NCI-H1417 treated with DMSO at 0.1 percent for 48 hours (cell line): Measurements from ENCODE around the gene NAB1.
"Not testable (repeated sequence)": the region's sequence is repeated elsewhere in the genome, so short reads cannot be mapped to it uniquely, and the experiment has no call there.

Source experiments
- DNase-seq: peaks from one replicate; lab custom pipeline; 2025; lab: John Stamatoyannopoulos, UW

The NAB1 gene

GRCh38 chr2:190674966-190675650, 26.2 kb downstream of the NAB1 start:
- no peak for DNase-seq

DNA sequence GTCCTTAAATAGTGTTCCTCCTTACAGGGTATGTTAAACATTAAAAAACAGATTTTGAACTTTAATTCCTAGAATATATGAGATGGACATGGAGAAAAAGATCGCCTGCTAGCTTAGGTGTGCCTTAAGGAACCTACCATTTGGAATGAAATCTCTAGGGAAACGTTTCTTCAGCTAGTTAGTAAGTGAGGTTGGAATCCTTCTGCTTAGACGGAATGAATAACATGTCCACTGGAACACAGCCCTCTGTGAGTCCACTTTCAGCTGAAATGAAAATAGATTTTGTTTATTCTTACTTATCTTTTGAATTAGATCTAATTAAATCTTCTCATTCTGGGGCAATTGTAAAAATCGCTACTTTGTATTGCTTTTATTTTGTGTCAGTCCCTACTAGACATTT, 28.4 kb downstream of the NAB1 start:
- no peak for DNase-seq

DNA sequence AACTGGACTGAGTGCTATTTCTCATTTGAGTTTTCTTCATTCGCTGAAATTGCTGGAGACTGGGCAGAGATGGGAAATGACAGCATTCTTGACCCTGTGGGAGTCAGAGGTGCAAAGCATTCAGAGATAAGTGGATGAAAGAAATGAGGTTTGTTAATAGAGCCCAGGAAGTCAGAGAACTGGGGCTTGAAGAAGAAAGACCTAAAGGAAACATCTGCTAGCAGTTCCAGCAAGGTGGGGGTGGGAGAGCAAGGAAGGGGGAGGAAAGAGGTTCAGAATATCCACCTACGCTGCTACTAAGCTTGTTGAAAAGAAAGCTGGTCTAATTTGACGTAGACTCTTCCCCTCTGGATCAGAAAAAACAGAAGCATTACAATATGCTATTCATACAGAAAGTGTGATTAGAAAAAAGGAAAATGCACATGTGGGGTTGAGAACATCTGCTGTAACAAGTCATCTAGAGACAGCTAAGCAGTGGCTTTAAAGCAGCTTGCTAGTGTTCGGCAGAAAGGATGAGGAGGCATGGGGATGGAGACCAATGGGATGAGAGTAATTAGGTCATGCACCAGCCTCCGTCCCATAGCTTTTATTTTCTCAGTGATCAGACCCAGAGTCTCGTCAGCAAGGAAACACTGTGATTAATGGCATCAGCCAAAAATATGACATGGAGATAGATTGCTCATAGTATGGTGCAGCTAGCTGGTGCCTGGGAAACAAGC, 29.7 kb downstream of the NAB1 start:
- DNase-seq = no peak

DNA sequence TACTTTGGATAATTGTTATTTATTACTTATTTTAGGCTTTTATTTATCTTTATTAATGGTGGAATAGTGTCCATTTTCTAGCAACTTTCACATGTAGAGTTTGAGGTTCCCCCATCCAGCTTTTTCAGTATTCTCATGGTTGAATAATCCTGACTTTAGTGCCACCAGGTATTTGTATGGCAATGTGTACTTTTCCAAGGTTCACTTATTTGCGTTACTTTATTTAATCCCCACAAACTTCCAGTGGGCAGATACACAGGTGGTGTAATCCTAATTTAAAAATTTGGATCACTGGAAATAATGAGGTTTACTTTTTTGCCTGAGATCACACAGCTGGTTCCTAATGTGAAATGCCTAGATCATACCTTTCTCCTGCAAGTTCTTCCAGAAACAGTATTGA, 30.5 kb downstream of the NAB1 start:
- DNase-seq = no peak

DNA sequence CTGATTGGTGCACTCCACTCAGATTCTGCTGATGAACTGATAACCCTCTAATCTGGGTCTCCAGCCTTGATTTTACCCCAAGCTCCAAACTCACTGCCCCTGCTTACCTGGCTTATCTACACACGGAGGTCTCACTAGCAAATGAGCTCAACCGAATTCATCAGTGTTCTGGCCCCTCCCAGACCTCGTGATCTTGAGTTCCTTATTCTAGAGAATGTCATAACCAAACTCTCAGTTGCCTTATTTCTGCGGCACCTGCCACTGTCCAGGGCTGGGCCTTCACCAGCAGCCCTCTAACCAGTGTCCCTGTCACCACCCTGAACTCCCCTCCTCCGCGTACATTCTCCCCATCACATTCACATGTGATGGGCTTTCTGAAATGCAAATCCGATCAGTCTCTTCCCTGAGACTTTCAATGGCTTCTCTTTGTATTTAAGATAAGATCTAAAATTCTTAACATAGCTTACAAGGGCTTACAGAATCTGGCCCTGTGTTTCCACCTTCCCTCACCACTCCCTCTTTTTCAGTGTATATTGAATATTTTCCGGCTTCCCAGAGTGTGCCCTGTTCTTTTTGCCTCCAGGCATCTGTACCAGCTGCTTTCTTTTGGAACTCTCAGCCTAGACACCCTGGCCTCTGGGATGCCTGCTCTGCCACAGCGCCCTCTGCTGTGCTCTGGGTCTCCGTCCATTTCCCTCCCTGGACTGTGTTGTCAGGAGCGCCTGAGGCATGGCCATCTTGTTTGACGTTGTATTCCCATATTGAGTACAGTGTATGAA, 31.1 kb downstream of the NAB1 start:
- no peak for DNase-seq

- no peak for DNase-seq
Measured at GRCh38 chr2:190682168-190682567, 33.3 kb downstream of the NAB1 start.

DNA sequence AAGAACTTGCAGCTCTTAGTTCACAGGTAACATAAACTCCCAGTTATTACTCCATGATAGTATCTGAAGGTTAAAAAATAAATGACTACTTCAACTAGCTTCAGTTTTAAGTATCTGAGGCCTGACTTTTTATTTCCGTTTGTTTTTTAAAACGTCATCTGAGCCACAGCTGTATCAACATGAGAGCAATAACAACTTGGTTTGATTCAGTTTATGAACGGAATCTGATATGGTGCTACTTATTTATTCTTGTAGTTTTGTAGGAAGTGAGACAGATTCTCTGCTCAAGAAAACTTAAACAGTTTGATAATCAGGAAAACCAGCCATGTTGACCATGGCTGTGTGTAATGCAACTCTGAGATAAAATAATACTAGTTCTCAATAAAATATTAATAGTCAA, 34.9 kb downstream of the NAB1 start:
- no peak for DNase-seq

- DNase-seq = no peak
Measured at GRCh38 chr2:190684931-190685330, 36.0 kb downstream of the NAB1 start.

GRCh38 chr2:190685333-190685732, 36.5 kb downstream of the NAB1 start:
- no peak for DNase-seq

- no peak for DNase-seq
Measured at GRCh38 chr2:190693533-190694232, 44.8 kb downstream of the NAB1 start.

DNA sequence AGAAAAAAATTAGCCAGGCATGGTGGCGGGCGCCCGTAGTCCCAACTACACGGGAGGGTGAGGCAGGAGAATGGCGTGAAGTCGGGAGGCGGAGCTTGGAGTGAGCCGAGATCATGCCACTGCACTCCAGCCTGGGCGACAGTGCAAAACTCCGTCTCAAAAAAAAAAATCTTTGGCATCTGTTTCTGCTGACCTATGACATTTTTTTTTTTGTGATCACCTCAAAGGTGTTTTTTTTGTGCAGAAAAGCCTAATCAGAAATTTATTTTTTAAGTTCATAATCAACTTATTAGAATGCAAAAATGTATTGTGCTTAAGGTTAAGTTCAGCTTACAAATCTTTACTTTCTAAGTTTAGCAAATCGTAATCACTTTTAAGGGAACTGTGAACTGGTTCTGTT, 45.6 kb downstream of the NAB1 start:
- DNase-seq = no peak

DNA sequence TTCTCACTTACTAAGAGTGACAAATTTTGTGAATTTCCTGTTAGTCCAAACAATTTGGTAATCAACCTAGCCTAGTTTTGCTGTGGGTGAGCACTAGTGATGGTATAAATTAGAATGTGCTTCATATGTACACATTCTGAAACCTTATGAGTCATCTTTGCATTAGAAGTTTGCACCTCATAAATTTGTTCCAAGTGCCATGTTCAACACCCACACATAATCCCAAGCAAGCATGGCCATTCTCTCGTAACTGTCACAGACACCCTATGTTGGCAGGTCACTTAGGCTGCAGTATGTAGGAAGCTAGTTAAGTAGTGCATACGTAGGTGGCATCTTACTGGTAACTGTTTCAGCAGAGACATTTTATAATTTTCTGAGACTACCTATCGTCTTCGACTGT, 46.9 kb downstream of the NAB1 start:
- DNase-seq = no peak

GRCh38 chr2:190696792-190697398, 48.0 kb downstream of the NAB1 start:
- DNase-seq = no peak

DNA sequence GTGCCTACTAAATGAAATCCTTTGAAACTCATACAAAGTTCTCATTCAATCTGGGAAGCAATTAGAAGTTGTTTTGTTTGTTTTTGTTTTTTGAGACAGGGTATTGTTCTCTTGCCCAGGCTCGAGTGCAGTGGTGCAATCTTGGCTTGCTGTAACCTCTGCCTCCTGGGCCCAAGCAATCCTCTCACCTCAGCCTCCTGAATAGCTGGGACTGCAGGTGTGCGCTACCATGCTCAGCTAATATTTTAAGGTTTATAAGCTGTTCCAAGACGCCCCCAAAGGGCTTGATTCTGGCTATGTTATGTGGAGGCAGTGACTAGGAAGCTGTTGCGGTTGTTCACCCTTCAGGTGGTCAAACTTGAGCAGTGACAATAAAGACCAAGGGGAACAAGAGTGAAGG, 48.5 kb downstream of the NAB1 start:
- no peak for DNase-seq

DNA sequence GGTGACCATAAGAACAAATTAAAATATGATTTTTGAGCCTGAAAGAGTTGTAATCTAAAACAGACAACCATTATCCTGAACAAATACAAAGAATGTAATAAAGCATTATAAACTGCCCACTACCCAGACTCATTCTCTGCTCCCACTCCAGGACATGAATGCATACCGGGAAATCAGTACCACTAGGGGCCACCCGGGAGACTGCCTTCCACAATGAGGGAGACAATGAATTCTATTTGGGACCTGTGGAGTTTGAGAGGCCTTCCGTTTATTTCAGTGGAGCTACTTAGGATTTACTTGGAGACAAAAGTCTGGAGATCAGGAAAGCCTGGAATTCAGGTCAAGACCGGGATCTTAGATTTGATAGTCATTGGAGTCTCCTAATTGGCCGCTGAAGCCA, 50.0 kb downstream of the NAB1 start:
- no peak for DNase-seq

DNA sequence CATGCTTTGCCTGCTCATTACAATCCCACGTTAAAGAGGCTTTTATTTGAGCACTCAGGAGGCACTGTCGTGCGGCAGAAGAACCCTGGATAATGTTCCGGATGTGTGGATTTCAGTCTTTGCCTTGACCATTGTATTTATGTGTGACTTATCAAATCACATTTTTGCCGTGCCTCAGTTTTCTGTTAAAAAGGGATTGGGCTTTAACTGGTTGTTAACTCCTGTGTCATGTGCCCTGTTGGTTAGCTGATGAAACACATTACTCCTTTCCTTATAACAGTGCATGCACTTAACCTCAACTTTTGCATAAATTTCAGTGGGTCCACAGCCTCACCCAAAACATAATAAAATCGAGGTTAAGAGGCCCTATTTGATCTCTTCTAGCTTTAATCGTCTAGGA, 52.7 kb downstream of the NAB1 start:
- DNase-seq = no peak

GRCh38 chr2:190705280-190705679, 56.4 kb downstream of the NAB1 start:
- DNase-seq = no peak

GRCh38 chr2:190707726-190708125, 58.8 kb downstream of the NAB1 start:
- DNase-seq = no peak

GRCh38 chr2:190708650-190709049, 59.8 kb downstream of the NAB1 start:
- not testable (repeated sequence) for DNase-seq

DNA sequence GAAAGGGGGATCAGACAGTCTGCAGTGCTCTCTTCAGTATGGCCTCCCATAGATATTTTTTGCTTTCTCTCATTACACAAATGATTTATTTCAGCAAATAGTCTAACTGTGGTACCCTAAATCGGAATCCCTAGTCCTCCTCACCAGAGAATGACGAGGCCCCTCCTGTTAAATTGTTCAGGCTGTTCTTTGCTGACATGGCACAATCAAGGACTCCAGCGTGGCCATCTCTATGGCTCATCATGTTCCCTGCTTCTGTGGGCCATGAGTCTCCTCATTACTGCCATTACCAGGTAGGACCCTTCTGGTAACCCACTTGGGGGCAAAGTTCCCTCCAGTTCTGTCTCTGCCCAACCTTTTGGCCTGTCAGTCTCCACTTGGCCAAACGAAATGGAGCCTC, 62.2 kb downstream of the NAB1 start:
- no peak for DNase-seq

GRCh38 chr2:190713471-190713870, 64.6 kb downstream of the NAB1 start:
- DNase-seq = no peak

DNA sequence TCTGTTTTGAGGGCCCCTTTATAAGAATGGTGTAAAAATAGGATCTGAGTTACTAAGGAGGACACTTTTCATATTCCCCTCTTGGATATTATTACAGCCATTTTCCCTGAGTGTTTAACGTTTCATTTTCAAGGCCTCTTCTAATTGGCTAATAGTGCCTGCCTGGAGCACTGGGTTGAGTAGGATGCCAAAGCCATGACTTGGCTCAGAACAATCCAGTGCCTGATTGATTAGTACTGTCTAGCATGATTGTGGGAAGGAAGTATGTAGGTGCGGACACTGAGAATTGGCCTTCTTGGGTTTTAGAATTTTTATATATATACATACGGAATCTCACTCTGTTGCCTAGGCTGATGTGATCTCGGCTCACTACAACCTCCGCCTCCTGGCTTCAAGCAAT, 66.1 kb downstream of the NAB1 start:
- no peak for DNase-seq
